ENCODE results near the gene NFATC2. TPM values are rescaled to one million over a fixed set of nuclear protein-coding genes. Genes with fewer than 3 reads are reported as not detected.

Gene NFATC2
- total RNA-seq, 1 experiment from 2014 or later, result 5.0 TPM

DNA sequence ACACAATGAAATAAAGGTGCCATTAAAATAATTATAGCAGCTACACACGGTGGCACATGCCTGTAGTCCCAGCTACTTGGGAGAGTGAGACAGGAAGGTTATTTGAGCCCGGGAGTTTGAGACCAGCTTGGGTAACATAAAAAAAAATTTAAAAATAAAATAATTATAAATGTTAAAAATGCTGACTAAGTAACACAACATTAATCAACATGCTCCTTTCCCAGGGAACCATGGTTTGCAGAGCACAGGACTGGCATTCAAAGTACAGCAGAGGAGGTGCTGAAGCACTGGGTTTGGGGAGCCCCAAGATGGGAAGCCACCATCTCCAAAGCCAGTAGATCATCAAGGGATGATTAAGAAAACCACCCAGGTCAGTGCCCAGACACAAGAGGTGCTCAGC lies 51.9 kb downstream of the NFATC2 start:
- H3K4me3 ChIP-seq (replicated peaks in 1 of 2; ENCODE audit: low read depth in 1 of 2, low read length in 2 of 2), result no peak overlapping the region
- H3K9me3 ChIP-seq (ENCODE audit: control insufficient read depth in 1 of 2, insufficient read depth in 1 of 2, low read depth in 1 of 2, low read length in 2 of 2), result no peaks in the 10 kb centered on the region
- ChIA-PET CTCF (no interaction called here), POLR2A (no interaction called here), RAD21 (ENCODE audit: low non-redundant PET in 1 of 2, low total read pairs in 2 of 2, uncharacterized antibody in 2 of 2, unreplicated experiment in 2 of 2) (no interaction called here)
- no peaks in the 10 kb centered on the region for H4K20me1 ChIP-seq (ENCODE audit: insufficient read depth)
- no peak overlapping the region for H3K9ac ChIP-seq (ENCODE audit: low read length)
- H3K4me1 ChIP-seq (ENCODE audit: control insufficient read depth in 1 of 2, insufficient read depth in 2 of 2, low read length in 2 of 2), result peaks cover 16 to 28% of the 10 kb centered on the region in 2 experiments
- no peak overlapping the region for H3K4me2 ChIP-seq (ENCODE audit: low read length)
- TF ChIP-seq CEBPB (IDR thresholded peaks at IDR 0.05; ENCODE audit: low read depth) (no peak), SP1 (IDR thresholded peaks at IDR 0.05; ENCODE audit: low read depth) (no peak), ZFX (IDR thresholded peaks at IDR 0.05) (no peak), EZH2phosphoT487 (IDR thresholded peaks at IDR 0.05; ENCODE audit: borderline replicate concordance) (no peak), SRF (IDR thresholded peaks at IDR 0.05; ENCODE audit: low read depth) (no peak), JUND (IDR thresholded peaks at IDR 0.05) (no peak), ELF1 (IDR thresholded peaks at IDR 0.05; ENCODE audit: borderline replicate concordance, low read depth) (no peak), YY1 (IDR thresholded peaks at IDR 0.05; ENCODE audit: extremely low read depth, insufficient replicate concordance, low read depth, low read length) (no peak), FOSL1 (IDR thresholded peaks at IDR 0.05; ENCODE audit: low read depth) (no peak), ZNF274 (IDR thresholded peaks at IDR 0.05; ENCODE audit: low read depth, low read length) (no peak), EGR1 (IDR thresholded peaks at IDR 0.05; ENCODE audit: low read depth) (no peak), POLR2A (IDR thresholded peaks at IDR 0.05; ENCODE audit: borderline replicate concordance, extremely low read depth, insufficient read depth, insufficient read length) (no peak), RAD21 (IDR thresholded peaks at IDR 0.05; ENCODE audit: low read depth) (no peak), TCF7L2 (IDR thresholded peaks at IDR 0.05; ENCODE audit: borderline replicate concordance, extremely low read depth, insufficient read depth, insufficient read length) (no peak), SIN3A (IDR thresholded peaks at IDR 0.05; ENCODE audit: low read depth) (no peak), POLR2AphosphoS5 (IDR thresholded peaks at IDR 0.05; ENCODE audit: low read depth, low read length) (no peak), CBX3 (IDR thresholded peaks at IDR 0.05; ENCODE audit: low read depth) (no peak)
- TF ChIP-seq, protein P1, sequence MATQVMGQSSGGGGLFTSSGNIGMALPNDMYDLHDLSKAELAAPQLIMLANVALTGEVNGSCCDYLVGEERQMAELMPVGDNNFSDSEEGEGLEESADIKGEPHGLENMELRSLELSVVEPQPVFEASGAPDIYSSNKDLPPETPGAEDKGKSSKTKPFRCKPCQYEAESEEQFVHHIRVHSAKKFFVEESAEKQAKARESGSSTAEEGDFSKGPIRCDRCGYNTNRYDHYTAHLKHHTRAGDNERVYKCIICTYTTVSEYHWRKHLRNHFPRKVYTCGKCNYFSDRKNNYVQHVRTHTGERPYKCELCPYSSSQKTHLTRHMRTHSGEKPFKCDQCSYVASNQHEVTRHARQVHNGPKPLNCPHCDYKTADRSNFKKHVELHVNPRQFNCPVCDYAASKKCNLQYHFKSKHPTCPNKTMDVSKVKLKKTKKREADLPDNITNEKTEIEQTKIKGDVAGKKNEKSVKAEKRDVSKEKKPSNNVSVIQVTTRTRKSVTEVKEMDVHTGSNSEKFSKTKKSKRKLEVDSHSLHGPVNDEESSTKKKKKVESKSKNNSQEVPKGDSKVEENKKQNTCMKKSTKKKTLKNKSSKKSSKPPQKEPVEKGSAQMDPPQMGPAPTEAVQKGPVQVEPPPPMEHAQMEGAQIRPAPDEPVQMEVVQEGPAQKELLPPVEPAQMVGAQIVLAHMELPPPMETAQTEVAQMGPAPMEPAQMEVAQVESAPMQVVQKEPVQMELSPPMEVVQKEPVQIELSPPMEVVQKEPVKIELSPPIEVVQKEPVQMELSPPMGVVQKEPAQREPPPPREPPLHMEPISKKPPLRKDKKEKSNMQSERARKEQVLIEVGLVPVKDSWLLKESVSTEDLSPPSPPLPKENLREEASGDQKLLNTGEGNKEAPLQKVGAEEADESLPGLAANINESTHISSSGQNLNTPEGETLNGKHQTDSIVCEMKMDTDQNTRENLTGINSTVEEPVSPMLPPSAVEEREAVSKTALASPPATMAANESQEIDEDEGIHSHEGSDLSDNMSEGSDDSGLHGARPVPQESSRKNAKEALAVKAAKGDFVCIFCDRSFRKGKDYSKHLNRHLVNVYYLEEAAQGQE (IDR thresholded peaks at IDR 0.05; ENCODE audit: low read depth), result no peak
- TF ChIP-seq, protein P2, sequence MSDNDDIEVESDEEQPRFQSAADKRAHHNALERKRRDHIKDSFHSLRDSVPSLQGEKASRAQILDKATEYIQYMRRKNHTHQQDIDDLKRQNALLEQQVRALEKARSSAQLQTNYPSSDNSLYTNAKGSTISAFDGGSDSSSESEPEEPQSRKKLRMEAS (IDR thresholded peaks at IDR 0.05), result no peak
- TF ChIP-seq, protein P3, sequence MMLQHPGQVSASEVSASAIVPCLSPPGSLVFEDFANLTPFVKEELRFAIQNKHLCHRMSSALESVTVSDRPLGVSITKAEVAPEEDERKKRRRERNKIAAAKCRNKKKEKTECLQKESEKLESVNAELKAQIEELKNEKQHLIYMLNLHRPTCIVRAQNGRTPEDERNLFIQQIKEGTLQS (IDR thresholded peaks at IDR 0.05), result no peak
- DNase-seq (ENCODE audit: low read depth, low spot score) (no peak), ATAC-seq (no peak)
- BruUV-seq (replicated peaks), result no TSS peak
- H3K36me3 ChIP-seq (ENCODE audit: control insufficient read depth in 1 of 2, insufficient read depth in 2 of 2, low read length in 2 of 2), result no peaks in the 10 kb centered on the region
- H2AFZ ChIP-seq (ENCODE audit: low read depth, low read length, poor library complexity, severe bottlenecking), result no peak overlapping the region
- H3K27me3 ChIP-seq (ENCODE audit: insufficient read depth, low read length), result no peaks in the 10 kb centered on the region
- H3K9me2 ChIP-seq (ENCODE audit: insufficient read depth), result no peaks in the 10 kb centered on the region
- intact Hi-C loops (cut with micrococcal nuclease), result no loop called here
- H3K27ac ChIP-seq (ENCODE audit: low read depth, low read length), result no peak overlapping the region
- H3K79me2 ChIP-seq (ENCODE audit: insufficient read depth, low read length), result no peaks in the 10 kb centered on the region

All from HCT116 (cell line).